WTC11 (cell line): ENCODE data around the gene NEB.

Experiments used
- CREB1 ChIP-seq: sonication (generic); formaldehyde crosslinking; IDR thresholded peaks from 2 replicates; pipeline ENCODE4 v1.8.0; 2023; ENCODE audit warnings: mild to moderate bottlenecking, missing genetic modification reagents
- EMX1 ChIP-seq: fragments of 250-450 bp; sonication (Bioruptor Pico); IDR thresholded peaks from 2 replicates; pipeline ENCODE4 v1.8.0; 2021; ENCODE audit warnings: mild to moderate bottlenecking
- ETV6 ChIP-seq: sonication (generic); formaldehyde crosslinking; IDR thresholded peaks from 2 replicates; pipeline ENCODE4 v1.8.1; 2022; ENCODE audit warnings: mild to moderate bottlenecking, missing genetic modification reagents
- NFYB ChIP-seq: sonication (generic); formaldehyde crosslinking; conservative IDR thresholded peaks from 2 replicates; pipeline ENCODE4 v1.8.0; 2022; ENCODE audit warnings: low read depth, missing genetic modification reagents
- NR3C1 ChIP-seq: sonication (generic); formaldehyde crosslinking; conservative IDR thresholded peaks from 2 replicates; pipeline ENCODE4 v1.8.1; 2023; ENCODE audit warnings: low read depth, mild to moderate bottlenecking, missing genetic modification reagents
- OVOL2 ChIP-seq: fragments of 250-450 bp; sonication (Bioruptor Pico); IDR thresholded peaks from 2 replicates; pipeline ENCODE4 v1.9.0; 2021; ENCODE audit warnings: mild to moderate bottlenecking, borderline replicate concordance
- ZNF416 ChIP-seq: fragments of 250-450 bp; sonication (Bioruptor Pico); IDR thresholded peaks from 2 replicates; pipeline ENCODE4 v1.9.0; 2021; ENCODE audit warnings: mild to moderate bottlenecking, inconsistent platforms
- ZSCAN18 ChIP-seq: fragments of 250-450 bp; sonication (Bioruptor Pico); IDR thresholded peaks from 2 replicates; pipeline ENCODE4 v2.1.2; 2022; ENCODE audit warnings: mild to moderate bottlenecking, moderate library complexity
- TF ChIP-seq, protein P1 (sequence below): sonication (generic); formaldehyde crosslinking; IDR thresholded peaks from 2 replicates; pipeline ENCODE4 v1.8.1; 2023; ENCODE audit warnings: mild to moderate bottlenecking, missing genetic modification reagents, moderate library complexity
- TF ChIP-seq, protein P2 (sequence below): fragments of 200-600 bp; IDR thresholded peaks from 2 replicates; pipeline ENCODE4 v1.8.0; 2022; ENCODE audit warnings: antibody characterized with exemption
- TF ChIP-seq, protein P3 (sequence below): sonication (generic); formaldehyde crosslinking; IDR thresholded peaks from 2 replicates; pipeline ENCODE4 v1.8.0; 2022; ENCODE audit warnings: mild to moderate bottlenecking, missing genetic modification reagents
- TF ChIP-seq, protein P4 (sequence below): sonication (generic); formaldehyde crosslinking; IDR thresholded peaks from 2 replicates; pipeline ENCODE4 v1.8.0; 2022; ENCODE audit warnings: mild to moderate bottlenecking, missing genetic modification reagents

GRCh38 chr2:151679994-151680393 is 54.3 kb downstream of the NEB start:
- no peak for TF ChIP-seq CREB1 (CRISPR knock-in tag)
- TF ChIP-seq, protein P1, sequence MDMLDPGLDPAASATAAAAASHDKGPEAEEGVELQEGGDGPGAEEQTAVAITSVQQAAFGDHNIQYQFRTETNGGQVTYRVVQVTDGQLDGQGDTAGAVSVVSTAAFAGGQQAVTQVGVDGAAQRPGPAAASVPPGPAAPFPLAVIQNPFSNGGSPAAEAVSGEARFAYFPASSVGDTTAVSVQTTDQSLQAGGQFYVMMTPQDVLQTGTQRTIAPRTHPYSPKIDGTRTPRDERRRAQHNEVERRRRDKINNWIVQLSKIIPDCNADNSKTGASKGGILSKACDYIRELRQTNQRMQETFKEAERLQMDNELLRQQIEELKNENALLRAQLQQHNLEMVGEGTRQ (CRISPR knock-in tag), result no peak
- no peak for TF ChIP-seq ZNF416 (CRISPR knock-in tag)
- no peak for TF ChIP-seq EMX1 (CRISPR knock-in tag)
- no peak for TF ChIP-seq ETV6
- TF ChIP-seq, protein P2, sequence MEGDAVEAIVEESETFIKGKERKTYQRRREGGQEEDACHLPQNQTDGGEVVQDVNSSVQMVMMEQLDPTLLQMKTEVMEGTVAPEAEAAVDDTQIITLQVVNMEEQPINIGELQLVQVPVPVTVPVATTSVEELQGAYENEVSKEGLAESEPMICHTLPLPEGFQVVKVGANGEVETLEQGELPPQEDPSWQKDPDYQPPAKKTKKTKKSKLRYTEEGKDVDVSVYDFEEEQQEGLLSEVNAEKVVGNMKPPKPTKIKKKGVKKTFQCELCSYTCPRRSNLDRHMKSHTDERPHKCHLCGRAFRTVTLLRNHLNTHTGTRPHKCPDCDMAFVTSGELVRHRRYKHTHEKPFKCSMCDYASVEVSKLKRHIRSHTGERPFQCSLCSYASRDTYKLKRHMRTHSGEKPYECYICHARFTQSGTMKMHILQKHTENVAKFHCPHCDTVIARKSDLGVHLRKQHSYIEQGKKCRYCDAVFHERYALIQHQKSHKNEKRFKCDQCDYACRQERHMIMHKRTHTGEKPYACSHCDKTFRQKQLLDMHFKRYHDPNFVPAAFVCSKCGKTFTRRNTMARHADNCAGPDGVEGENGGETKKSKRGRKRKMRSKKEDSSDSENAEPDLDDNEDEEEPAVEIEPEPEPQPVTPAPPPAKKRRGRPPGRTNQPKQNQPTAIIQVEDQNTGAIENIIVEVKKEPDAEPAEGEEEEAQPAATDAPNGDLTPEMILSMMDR, result no peak
- TF ChIP-seq, protein P3, sequence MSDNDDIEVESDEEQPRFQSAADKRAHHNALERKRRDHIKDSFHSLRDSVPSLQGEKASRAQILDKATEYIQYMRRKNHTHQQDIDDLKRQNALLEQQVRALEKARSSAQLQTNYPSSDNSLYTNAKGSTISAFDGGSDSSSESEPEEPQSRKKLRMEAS, result no peak
- TF ChIP-seq ZSCAN18 (CRISPR knock-in tag), result no peak
- TF ChIP-seq NFYB (CRISPR knock-in tag), result no peak
- TF ChIP-seq, protein P4, sequence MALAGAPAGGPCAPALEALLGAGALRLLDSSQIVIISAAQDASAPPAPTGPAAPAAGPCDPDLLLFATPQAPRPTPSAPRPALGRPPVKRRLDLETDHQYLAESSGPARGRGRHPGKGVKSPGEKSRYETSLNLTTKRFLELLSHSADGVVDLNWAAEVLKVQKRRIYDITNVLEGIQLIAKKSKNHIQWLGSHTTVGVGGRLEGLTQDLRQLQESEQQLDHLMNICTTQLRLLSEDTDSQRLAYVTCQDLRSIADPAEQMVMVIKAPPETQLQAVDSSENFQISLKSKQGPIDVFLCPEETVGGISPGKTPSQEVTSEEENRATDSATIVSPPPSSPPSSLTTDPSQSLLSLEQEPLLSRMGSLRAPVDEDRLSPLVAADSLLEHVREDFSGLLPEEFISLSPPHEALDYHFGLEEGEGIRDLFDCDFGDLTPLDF (CRISPR knock-in tag), result no peak
- no peak for TF ChIP-seq OVOL2
- TF ChIP-seq NR3C1 (CRISPR knock-in tag), result no peak
